ENCODE data around the gene TMEM126B.

TMEM126B gene

DNA sequence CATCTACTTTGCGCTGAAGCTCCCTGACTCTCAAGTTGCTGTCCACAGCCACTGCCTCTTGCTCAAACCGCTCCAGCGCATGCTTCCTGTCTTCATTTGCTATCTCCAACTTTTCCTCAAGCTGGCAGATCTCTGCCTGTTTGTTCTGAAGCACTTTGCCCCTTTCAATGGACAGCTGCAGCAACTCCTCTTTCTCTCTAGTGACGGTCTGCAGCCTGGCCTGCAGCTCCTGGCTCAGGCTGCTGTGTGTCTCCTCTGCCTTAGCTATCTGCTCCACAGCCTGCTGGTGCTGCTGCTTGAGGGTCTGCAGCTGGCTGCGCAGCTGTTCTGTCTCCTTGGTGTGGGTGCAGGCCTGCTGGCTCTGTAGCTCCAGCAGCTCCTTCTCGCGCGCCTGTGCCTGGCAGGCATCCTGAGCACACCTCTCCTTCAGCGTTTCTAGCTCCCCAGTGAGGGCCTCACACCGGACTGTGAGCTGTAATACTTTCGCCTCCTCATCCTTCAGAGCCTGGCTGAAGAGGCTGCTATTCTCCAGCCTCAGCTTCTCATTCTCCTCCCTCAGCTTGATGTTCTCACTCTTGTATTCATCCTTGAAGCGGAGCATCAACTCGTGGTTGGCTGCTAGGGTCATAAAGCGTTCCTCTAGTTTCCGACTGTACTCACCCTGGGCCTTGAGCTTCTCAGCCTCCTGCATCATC lies 56.9 kb downstream of the TMEM126B start:
- DNase-seq = no peak

DNA sequence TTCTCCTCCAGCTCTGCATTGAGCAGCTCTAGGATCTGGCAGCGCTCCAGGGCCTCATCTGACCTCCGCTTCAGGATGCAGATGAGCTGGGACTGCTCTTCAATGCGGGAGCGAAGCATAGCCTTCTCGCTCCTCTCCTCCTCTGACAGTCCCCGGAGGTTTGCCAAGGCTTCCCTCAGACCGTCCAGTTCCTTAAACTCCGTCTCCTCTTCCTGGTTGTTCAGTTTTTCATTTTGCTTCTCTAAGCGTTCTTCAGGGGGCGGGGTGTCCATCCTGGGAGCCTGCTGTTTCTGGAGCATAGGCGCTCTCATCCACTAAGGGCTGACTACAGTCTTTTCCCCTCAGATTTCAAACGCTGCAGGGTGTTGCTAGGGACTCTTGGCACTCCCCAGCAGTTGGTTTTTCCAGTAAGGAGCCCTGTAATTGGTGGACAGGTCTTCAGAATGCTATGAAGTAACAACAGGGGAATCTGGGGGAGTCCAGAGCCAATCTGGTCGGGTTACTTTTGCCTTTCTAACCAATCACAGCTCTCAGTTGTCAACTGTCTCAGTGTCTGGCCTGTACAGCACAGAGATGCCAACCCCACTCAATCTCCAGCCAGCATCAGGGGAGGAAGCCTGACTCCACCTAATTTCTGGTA lies 57.5 kb downstream of the TMEM126B start, which contains the start of gene CCDC89:
TSS of gene CCDC89 (minus strand) at position 376 of the 640 bp plus-strand sequence. CDS start at position 311, 65 bp downstream.
- DNase-seq = no peak
